ENCODE results near the gene TEKTIP1.

- TF ChIP-seq POLR2AphosphoS5 (IDR thresholded peaks at IDR 0.05; ENCODE audit: low read depth, low read length) = no peak
- TF ChIP-seq, protein P1, sequence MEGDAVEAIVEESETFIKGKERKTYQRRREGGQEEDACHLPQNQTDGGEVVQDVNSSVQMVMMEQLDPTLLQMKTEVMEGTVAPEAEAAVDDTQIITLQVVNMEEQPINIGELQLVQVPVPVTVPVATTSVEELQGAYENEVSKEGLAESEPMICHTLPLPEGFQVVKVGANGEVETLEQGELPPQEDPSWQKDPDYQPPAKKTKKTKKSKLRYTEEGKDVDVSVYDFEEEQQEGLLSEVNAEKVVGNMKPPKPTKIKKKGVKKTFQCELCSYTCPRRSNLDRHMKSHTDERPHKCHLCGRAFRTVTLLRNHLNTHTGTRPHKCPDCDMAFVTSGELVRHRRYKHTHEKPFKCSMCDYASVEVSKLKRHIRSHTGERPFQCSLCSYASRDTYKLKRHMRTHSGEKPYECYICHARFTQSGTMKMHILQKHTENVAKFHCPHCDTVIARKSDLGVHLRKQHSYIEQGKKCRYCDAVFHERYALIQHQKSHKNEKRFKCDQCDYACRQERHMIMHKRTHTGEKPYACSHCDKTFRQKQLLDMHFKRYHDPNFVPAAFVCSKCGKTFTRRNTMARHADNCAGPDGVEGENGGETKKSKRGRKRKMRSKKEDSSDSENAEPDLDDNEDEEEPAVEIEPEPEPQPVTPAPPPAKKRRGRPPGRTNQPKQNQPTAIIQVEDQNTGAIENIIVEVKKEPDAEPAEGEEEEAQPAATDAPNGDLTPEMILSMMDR (IDR thresholded peaks at IDR 0.05) = no peak
Measured at GRCh38 chr19:3545669-3546034, 6.7 kb downstream of the TEKTIP1 start.
